ENCODE results near the gene STPG3.

The STPG3 gene

DNA sequence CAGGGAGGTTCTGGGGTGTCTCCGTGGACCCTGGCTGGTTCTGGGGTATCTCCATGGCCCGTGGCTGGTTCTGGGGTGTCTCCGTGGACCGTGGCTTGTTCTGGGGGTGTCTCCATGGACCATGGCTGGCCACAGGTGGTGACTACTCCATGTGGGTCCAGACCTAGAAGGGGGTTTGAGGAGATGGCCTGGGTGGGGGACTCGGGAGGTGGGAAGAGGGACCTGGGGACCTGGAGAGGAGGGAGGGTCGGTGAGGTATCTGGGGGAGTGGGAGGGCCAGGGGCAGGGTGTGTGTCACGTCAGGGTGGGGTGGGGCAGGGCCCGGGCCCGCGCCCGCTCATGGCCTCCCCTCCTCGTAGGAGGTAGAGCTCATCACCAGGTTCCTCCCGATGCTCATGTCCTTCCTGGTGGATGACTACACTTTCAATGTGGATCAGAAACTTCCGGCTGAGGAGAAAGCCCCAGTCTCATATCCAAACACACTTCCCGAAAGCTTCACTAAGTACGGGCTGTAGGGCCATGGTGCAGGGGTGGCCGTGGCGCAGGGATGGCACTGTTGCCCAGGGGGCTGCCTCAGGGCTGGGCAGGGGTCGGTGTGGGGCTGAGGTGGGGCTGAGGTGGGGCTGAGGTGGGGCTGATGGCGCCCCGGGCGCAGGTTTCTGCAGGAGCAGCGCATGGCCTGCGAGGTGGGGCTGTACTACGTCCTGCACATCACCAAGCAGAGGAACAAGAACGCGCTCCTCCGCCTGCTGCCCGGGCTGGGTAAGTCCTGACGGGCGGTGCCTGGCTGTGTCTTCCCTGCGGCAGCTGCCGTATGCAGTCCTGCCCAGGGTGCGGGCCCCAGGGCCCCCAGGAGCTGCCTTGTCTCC is 15.7 kb downstream of the STPG3 start:
- no peak for DNase-seq (ENCODE audit: low read depth)

DNA sequence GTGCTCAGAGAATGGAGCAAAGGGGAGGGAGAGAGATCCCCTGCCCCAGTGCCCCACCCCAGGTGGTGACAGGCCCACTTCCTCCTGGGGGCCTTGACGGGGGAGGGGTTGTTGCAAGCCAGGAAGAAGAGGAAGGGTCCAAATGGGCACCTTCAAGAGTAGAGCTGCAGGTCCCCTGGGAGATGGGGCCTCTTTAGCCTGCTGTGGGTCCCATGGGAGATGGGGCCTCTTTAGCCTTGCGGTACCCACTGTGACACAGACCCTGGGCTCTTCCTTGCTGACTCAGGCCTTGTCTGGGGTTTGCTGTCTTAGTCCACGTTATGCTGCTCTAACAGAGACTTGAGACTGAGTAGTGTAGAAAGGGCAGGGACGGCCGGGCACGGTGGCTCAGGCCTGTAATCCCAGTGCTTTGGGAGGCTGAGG is 16.9 kb downstream of the STPG3 start:
- DNase-seq (ENCODE audit: low read depth), result no peak

GRCh38 chr9:137268538-137269201 is 17.6 kb downstream of the STPG3 start:
- no peak for DNase-seq (ENCODE audit: low read depth)

DNA sequence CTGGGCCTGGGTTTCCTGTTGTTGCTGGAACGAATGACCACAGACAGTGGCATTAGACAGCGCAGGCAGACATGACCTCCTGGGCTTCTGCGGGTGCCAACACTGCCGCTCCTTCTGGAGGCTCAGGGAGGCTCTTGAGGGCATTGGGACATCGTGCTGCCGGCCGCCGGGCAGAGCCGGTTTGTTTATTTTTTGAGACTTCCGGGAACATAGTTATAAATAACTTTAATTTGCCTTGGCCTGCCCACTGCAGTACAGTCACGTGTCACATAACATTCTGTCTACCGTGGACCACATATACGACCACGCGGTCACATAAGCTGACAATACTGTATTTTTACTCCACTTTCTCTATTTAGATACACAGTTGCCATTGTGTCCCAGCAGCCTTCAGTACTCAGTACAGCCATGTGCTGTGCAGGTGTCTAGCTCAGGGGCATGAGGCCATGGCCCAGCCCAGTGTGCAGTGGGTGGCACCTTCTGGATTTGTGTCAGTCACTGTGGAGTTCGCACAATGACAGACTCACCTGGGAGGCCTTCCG is 18.2 kb downstream of the STPG3 start:
- DNase-seq (ENCODE audit: low read depth), result no peak

DNA sequence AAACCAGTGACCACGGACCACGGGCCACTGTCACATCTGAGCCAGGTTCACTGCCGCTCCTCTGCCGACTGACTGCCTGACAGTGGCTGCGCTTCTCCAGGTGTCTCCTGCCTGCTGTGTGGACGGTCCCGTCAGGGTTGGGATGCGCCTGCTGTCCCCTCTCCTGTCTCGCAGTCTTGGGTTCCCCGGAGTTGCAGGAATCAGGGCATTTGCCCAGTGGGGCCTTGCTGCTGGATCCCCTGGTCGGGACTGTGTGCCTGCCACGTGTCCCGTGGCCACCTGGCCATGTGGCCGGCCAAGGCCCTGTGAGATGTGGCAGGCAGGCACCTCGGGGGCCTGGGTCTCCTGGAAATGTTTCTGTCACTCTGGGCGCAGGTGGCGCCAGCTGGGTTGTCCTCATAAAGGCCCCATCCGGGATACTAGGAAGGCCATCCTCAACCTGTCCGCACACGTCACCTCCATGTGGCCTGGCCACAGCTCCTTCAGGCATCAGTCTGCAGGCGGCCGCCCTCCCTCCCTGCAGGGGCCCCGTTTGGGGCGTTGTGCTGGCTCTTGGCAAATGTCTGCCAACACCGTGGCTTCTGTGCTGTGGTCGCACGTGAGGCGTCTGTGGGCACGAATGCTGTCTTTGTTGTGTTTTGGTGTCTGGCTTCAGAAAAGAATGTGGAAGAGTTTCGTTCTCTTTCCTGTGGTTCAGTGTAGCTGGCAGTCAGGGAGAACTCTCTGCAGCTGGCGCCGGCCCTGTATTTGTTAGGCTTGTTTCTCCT is 20.0 kb downstream of the STPG3 start:
- DNase-seq (ENCODE audit: low read depth), result no peak

DNA sequence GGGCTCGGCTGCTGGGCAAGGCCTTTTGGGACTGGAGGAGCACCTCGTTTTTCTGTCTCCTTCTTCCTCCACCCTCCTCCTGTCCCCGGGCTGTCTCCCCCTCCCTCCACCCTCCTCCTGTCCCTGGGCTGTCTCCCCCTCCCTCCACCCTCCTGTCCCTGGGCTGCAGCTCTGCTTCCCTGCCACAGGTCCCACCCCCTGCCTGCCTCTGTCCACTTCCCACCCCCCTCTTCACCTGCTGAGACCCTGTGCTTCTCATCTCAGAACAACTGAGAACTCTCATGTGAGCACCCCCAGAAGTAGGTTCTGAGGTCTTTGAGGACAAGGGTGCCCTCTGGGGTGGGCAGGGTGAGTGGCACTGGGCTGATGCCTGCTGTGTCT is 20.6 kb downstream of the STPG3 start:
- DNase-seq (ENCODE audit: low read depth), result no peak

DNA sequence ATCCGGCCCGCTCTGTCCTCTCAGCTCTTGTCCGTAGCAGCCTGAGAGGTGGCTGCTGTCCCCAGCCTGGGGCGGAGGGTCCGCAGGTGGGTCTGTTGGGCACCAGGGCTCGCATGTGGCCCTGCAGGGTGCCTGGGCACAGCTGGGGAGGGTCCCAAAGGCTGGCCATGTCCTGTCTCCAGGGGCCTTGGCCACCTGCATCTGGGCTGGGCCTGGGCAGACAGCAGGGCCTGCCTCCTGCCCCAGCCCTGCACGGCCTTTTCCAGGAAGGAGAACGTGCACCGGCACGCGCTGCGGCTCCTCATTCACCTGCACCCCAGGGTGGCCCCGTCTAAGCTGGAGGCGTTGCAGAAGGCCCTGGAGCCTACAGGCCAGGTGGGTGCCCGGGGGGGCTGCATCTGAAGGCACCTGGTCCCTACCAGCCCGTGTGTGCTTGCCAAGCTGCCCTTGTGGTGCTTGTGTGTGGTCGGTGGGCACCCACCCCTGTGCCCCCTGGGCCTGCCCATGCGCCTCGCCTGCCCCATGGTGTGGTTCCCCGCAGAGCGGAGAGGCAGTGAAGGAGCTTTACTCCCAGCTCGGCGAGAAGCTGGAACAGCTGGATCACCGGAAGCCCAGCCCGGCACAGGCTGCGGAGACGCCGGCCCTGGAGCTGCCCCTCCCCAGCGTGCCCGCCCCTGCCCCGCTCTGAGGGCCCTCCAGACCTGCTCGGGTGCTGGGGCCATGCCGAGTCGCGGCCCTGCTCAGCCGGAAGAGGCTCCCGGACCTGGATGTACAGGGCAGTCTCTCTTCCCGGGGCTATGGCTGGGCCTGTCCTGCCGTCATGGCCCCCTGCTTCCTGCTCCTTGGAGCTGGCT is 21.4 kb downstream of the STPG3 start:
- DNase-seq (ENCODE audit: low read depth), result no peak

DNA sequence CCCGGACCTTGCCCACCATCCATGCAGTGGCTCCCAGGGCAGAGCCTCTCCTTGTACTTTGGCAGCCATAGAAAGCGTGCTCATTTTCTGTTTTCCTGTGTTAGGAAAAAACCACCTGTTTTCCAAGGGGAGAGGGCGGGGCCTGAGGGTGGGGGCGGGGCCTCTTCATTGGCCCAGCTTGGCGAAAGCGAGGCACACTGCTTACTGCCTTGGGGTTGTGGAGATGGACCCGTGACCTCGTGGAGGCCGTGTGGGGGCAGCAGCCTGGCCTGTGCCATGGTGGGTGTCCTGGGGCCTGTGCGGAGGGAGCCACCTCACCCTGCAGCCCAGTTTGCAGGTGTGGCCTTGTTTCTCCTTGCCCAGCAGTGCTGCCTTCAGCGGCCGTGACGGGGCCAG is 22.0 kb downstream of the STPG3 start:
- no peak for DNase-seq (ENCODE audit: low read depth)

DNA sequence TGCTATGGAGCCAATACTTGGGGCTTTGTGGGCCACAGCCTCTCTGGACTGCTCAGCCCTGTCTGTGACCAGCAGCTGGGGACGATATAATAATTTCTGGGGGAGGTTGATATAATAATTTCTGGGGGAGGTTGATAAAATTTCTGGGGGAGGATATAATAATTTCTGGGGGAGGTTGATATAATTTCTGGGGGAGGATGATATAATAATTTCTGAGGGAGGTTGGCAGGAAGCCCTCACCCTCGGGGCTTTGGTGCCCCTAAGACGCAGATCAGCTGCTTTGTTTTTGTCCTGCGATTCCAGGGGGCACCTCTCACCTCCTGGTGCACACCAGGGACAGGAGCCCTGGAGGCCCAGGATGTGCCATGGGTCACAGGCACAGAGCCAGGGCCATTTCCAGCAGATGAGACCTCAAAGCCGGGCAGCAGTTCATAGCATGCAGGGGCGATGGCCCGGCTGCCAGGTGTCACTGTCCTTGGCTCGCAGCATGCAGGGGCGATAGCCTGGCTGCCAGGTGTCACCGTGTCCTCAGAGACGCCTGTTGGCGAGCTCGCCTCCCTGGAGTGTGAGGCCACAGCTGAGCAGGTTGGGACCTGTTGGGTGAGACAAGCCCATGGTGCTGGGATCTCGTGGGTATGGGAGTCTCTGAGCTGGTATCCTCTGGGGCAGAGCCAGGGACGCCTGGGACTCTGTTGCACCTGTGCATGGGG is 22.7 kb downstream of the STPG3 start:
- no peak for DNase-seq (ENCODE audit: low read depth)

- DNase-seq (ENCODE audit: low read depth), result no peak
These were observed 24.1 kb downstream of the STPG3 start for GRCh38 chr9:137275203-137275587.

DNA sequence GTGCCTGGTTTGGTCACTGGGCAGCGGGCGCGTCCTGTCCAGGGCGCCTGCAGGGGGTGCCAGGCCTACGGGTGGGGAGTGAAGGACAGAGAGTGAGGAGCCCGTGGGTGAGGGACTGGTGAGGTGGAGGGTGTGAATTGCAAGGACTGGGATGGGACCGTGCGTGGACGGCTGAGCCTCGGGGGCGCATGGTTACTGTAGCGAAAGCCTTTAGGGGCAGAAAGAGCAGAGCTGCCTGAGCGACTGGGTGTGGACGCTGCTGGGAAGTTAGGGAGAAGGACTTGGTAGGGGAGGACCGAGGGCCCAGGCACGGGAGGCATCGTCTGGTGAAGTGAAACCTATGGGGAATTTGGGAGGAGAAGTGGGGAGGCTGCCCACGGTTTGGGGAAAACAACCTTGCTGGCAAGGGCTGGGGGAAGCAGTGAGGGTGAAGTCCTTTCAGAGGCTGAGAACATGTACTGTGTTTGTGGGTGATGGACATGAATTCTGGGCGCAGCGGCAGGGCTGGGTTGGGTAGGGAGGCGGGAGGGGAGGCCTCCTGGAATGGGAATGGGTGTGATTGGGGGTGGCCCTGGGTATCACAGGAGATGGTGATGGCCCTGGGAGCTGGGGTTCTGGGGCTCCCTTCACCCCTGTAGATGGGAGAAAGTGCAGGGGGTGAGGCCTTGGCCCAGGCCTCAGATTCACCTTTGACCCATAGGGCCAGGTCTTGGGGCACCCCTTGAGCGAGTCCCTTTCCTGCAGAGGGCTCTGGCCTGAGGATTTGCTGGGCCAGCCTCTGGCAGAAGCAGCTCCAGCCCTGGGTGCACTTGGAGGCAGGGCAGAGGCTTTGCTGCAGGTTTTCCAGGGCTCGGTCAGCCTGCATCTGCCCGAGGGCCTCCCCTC is 24.7 kb downstream of the STPG3 start:
- no peak for DNase-seq (ENCODE audit: low read depth)

DNA sequence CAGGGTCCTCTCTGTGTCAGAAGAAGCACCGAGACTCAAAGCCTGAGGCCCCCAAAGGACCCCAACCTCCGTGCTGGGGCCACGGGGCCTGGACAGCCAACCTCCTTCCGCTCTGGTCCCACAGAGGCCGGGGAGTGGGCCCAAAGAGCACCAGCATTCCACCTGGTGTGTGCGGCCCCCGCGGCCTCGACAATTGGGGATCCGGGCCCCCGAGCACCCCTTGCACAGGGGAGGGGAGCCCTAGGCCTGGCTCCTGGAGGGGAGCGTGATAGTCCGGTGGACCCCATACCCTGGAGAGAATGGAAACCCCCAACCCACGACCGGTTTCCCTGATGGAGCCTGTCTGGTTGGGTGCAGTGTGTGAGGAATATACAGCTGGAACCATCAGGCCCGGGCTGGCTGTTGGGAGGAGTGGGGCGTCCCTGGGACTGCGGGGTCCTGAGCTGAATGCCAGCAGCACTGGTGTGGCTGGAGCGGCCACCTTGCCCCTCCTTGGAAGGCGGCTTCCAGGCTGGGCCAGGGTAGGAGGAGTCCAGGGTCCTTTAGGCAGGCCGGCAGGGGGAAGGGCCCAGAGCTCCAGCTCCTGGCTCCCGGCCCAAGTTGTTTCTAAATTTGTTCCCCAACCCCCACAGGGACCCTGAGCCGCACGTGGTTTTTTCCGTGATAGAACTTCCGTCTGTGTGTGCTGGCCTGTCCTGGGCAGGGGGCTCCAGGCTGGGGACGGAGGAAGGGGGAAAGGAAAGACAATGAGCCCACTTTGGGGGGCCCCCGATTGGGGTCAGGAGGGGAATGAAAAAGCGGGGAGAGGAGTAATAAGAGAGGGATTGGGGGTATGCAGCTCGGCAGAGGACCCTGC is 25.6 kb downstream of the STPG3 start:
- DNase-seq (ENCODE audit: low read depth), result no peak

DNA sequence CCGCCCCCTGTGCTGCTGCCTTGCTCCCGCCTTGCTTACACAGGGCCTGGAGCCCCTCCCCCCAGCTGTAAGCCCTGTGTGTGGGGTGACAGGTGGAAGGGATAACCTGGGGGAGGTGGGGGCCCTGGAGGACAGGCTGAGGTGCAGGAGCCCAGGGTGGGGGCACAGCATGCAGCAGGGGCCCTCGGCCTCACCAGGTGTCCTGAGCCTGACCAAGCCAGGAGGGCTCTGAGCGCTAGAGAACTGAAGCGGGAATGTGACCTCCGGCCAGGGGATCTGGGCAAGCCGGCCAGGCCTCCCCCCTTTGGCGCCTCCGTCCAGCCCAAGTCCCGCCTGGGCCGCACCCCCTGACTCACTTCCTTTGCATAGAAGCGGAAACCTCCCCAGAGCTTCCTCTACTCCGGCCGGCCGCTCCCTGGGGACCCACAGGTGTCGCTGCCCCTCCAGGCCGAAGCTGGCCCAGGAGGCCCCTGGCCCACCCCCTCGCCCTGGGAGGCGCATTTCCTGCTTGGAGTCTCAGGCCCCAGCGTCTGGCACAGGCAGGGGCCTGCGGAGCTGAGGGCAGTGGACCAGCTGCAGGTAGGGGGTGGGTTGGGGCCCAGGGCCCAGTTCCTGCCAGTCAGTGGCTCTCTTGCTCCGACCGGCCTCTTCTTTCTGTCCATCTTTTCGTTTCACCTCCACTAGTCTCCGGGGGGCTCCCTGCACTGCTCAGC is 26.4 kb downstream of the STPG3 start, which contains the start of gene TOR4A:
TSS of gene TOR4A (plus strand) at position 398 of the 713 bp plus-strand sequence. CDS start 964 bp downstream, outside the sequence.
- no peak for DNase-seq (ENCODE audit: low read depth)

- DNase-seq (ENCODE audit: low read depth), result no peak
These were observed 27.1 kb downstream of the STPG3 start for GRCh38 chr9:137278061-137278701.

- DNase-seq (ENCODE audit: low read depth), result no peak
These were observed 27.9 kb downstream of the STPG3 start for GRCh38 chr9:137278721-137279711.

DNA sequence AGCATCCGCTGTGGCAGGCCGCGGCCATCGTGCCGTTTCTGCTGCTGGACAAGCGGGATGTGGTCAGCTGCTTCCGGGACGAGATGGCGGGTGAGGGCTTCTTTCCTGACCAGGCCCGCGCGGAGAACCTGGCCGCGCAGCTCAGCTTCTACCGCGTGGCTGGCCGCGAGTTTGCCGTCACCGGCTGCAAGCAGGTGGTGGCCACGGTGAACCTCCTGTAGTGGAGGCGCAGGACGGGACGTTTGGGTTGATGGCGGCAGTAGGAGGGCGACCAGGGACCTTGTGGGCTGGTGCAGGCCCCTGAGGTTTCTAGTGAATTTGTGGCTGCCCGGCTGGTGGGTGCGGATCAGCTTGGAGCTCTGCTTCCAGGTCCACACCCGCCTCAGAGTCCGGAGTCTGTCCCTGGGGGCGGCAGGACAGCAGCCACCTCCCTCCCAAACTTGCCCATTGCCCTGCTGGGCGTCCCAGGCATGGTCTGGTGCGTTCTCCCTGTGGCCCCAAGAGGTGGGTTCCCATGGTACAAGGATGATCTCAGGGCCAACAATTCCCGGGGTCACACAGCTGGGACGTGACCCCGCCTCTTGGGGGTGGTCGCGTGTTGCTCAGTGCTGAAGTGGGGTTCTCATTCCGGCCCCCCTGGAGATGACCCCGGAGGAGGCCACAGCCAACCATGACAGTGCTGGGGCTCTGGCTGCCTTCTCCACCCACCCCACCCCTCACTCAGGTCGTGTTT is 28.8 kb downstream of the STPG3 start:
- DNase-seq (ENCODE audit: low read depth), result no peak
